H1 (cell line): ENCODE measurements around the gene FOXA2.

Experiments used
- NRF1 ChIP-seq: IDR thresholded peaks from 2 replicates; pipeline ENCODE4 v1.6.1; 2011; ENCODE audit warnings: mild to moderate bottlenecking, low read depth, low read length, improper control_type of control experiment
- SIN3A ChIP-seq, 2 experiments: IDR thresholded peaks in 1 of 2; conservative IDR thresholded peaks in 1 of 2; 2 replicates each; pipeline ENCODE4 v1.6.1; 2011 to 2012; ENCODE audit warnings: low read length in 2 of 2, improper control_type of control experiment in 1 of 2, low read depth in 1 of 2, mild to moderate bottlenecking in 1 of 2

- TF ChIP-seq NRF1: no peak
- no peak for TF ChIP-seq SIN3A (conservative IDR thresholded peaks at IDR 0.05 in 1 of 2, IDR thresholded peaks at IDR 0.05 in 1 of 2; ENCODE audit: low read depth in 1 of 2, low read length in 2 of 2)
These were observed 53.2 kb downstream of the FOXA2 start for GRCh38 chr20:22531056-22531615.
